H1 (cell line): ENCODE data around the gene SYK. TPM values are rescaled to one million over a fixed set of nuclear protein-coding genes. Genes with fewer than 3 reads are reported as not detected.

ENCODE experiments used
- CTCF ChIA-PET: fragments of 300-600 bp; sonication (Branson Sonifier 250); formaldehyde crosslinking; loops from one replicate; lab custom pipeline; 2021; ENCODE audit not compliant: partially characterized antibody; lab: Charles Lee
- POLR2A ChIA-PET: fragments of 300-600 bp; sonication (Branson Sonifier 250); formaldehyde crosslinking; loops from one replicate; lab custom pipeline; 2021; ENCODE audit warnings: inconsistent platforms; ENCODE audit not compliant: partially characterized antibody; lab: Charles Lee
- DNase-seq, 2 experiments: peaks; one replicate each; pipeline versions ENCODE4 v3.0.0 to v3.0.0-alpha.2; 2010 to 2022; ENCODE audit warnings: low spot score in 2 of 2, low read depth in 1 of 2, mixed read lengths in 1 of 2
- FAIRE-seq: peaks from 2 replicates; lab custom pipeline; 2011; peaks lifted over from hg19 to GRCh38; lab: Jason Lieb, UNC
- H2AFZ ChIP-seq: 2 replicates; pipeline ENCODE4 v1.8.1; 2012; ENCODE audit warnings: low read length, inconsistent platforms
- H2AK5ac ChIP-seq: 2 replicates; pipeline ENCODE4 v1.6.1; 2013; ENCODE audit warnings: low read depth, low read length
- H2BK120ac ChIP-seq: replicated peaks from 2 replicates; pipeline ENCODE3; 2013; ENCODE audit warnings: low read depth, low read length, inconsistent platforms
- H2BK12ac ChIP-seq: 2 replicates; pipeline ENCODE4 v1.6.1; 2013; ENCODE audit warnings: low read depth, low read length
- H2BK15ac ChIP-seq: 2 replicates; pipeline ENCODE4 v1.6.1; 2013; ENCODE audit warnings: low read length
- H2BK20ac ChIP-seq: 2 replicates; pipeline ENCODE4 v1.6.1; 2013; ENCODE audit warnings: low read length
- H2BK5ac ChIP-seq: 2 replicates; pipeline ENCODE4 v1.6.1; 2013; ENCODE audit warnings: low read depth, low read length
- H3K14ac ChIP-seq: 2 replicates; pipeline ENCODE4 v1.6.1; 2013; ENCODE audit warnings: inconsistent platforms; ENCODE audit not compliant: insufficient read length
- H3K18ac ChIP-seq: 2 replicates; pipeline ENCODE4 v1.6.1; 2013; ENCODE audit warnings: low read length; ENCODE audit errors: extremely low read depth
- H3K23ac ChIP-seq: 2 replicates; pipeline ENCODE4 v1.6.1; 2013; ENCODE audit warnings: inconsistent platforms; ENCODE audit not compliant: insufficient read length
- H3K23me2 ChIP-seq: 2 replicates; pipeline ENCODE4 v1.6.1; 2013; ENCODE audit warnings: low read depth, low read length
- H3K27ac ChIP-seq: 2 replicates; pipeline ENCODE4 v1.6.1; 2011; ENCODE audit warnings: low read depth, low read length, inconsistent platforms
- H3K27me3 ChIP-seq, 4 experiments: replicated peaks in 1 of 4; 1 replicate in 1 of 4; 2 replicates in 3 of 4; pipeline versions ENCODE4 v1.6.1 to v1.8.1; 2011 to 2013; ENCODE audit warnings: low read length in 3 of 4, mild to moderate bottlenecking in 3 of 4, inconsistent platforms in 2 of 4, mixed read lengths in 2 of 4, moderate library complexity in 1 of 4; ENCODE audit not compliant: control insufficient read depth in 3 of 4, insufficient read depth in 3 of 4; ENCODE audit errors: extremely low read depth in 1 of 4
- H3K36me3 ChIP-seq, 4 experiments: 2 replicates each; pipeline versions ENCODE4 v1.6.1 to v1.8.1; 2011 to 2013; ENCODE audit warnings: mild to moderate bottlenecking in 4 of 4, low read length in 3 of 4, moderate library complexity in 2 of 4, control low read depth in 1 of 4, inconsistent platforms in 1 of 4; ENCODE audit not compliant: insufficient read depth in 4 of 4, control insufficient read depth in 2 of 4
- H3K4ac ChIP-seq: replicated peaks from 2 replicates; pipeline ENCODE3; 2013; ENCODE audit warnings: low read length, low read depth, mixed read lengths, inconsistent platforms; ENCODE audit not compliant: insufficient read length
- H3K4me1 ChIP-seq, 4 experiments: replicated peaks in 1 of 4; 1 replicate in 1 of 4; 2 replicates in 3 of 4; pipeline versions ENCODE4 v1.6.1 to v1.8.1; 2011 to 2013; ENCODE audit warnings: low read length in 3 of 4, inconsistent platforms in 2 of 4, mixed read lengths in 1 of 4; ENCODE audit not compliant: insufficient read depth in 4 of 4, control insufficient read depth in 3 of 4
- H3K4me2 ChIP-seq, 2 experiments: 2 replicates each; pipeline versions ENCODE4 v1.6.1 to v1.8.1; 2011 to 2013; ENCODE audit warnings: low read depth in 2 of 2, low read length in 2 of 2, control low read depth in 1 of 2, inconsistent platforms in 1 of 2, mild to moderate bottlenecking in 1 of 2; ENCODE audit not compliant: insufficient read depth in 1 of 2
- H3K4me3 ChIP-seq, 4 experiments: fragments of 200-600, 300-600 bp in 1 of 4; sonication (generic), shearing (Covaris generic), sonication (Bioruptor Twin) in 1 of 4; 2 replicates each; pipeline versions ENCODE4 v1.5.1 to v1.8.1; 2011 to 2016; ENCODE audit warnings: low read length in 4 of 4, low read depth in 3 of 4, control low read depth in 2 of 4, inconsistent platforms in 2 of 4, mild to moderate bottlenecking in 2 of 4, mixed read lengths in 1 of 4, moderate library complexity in 1 of 4; ENCODE audit not compliant: insufficient read depth in 2 of 4; ENCODE audit errors: extremely low read depth in 1 of 4
- H3K56ac ChIP-seq: replicated peaks from 2 replicates; pipeline ENCODE3; 2013; ENCODE audit warnings: low read depth, mild to moderate bottlenecking, mixed read lengths, low read length, inconsistent platforms; ENCODE audit not compliant: insufficient read length
- H3K79me1 ChIP-seq: 2 replicates; pipeline ENCODE4 v1.6.1; 2013; ENCODE audit warnings: low read depth, low read length, control low read depth
- H3K79me2 ChIP-seq, 2 experiments: 2 replicates each; pipeline versions ENCODE4 v1.6.1 to v1.8.1; 2012 to 2013; ENCODE audit warnings: low read length in 2 of 2, mild to moderate bottlenecking in 2 of 2, inconsistent platforms in 1 of 2; ENCODE audit not compliant: insufficient read depth in 2 of 2, control insufficient read depth in 1 of 2
- H3K9ac ChIP-seq, 4 experiments: replicated peaks in 1 of 4; 1 replicate in 1 of 4; 2 replicates in 3 of 4; pipeline versions ENCODE4 v1.6.1 to v1.8.1; 2011 to 2013; ENCODE audit warnings: low read depth in 3 of 4, low read length in 3 of 4, control low read depth in 2 of 4, mild to moderate bottlenecking in 2 of 4, moderate library complexity in 2 of 4, inconsistent platforms in 1 of 4; ENCODE audit errors: extremely low read depth in 1 of 4
- H3K9me3 ChIP-seq, 2 experiments: 2 replicates each; pipeline versions ENCODE4 v1.6.1 to v1.8.1; 2012 to 2013; ENCODE audit warnings: mild to moderate bottlenecking in 2 of 2, moderate library complexity in 2 of 2, control low read depth in 1 of 2, inconsistent platforms in 1 of 2, low read depth in 1 of 2, low read length in 1 of 2, mixed read lengths in 1 of 2; ENCODE audit not compliant: insufficient read depth in 2 of 2
- H4K20me1 ChIP-seq, 2 experiments: replicated peaks in 1 of 2; 2 replicates each; pipeline versions ENCODE3 to v1.8.1; 2011 to 2013; ENCODE audit warnings: inconsistent platforms in 2 of 2, low read length in 2 of 2, mild to moderate bottlenecking in 1 of 2; ENCODE audit not compliant: insufficient read depth in 2 of 2, control insufficient read depth in 1 of 2
- H4K5ac ChIP-seq: 2 replicates; pipeline ENCODE4 v1.6.1; 2013; ENCODE audit warnings: low read length, low read depth, mixed read lengths, inconsistent platforms; ENCODE audit not compliant: insufficient read length
- H4K8ac ChIP-seq: 2 replicates; pipeline ENCODE4 v1.8.0; 2013; ENCODE audit warnings: mild to moderate bottlenecking, moderate library complexity, low read length, inconsistent platforms; ENCODE audit not compliant: insufficient read depth; ENCODE audit errors: extremely low read depth
- H4K91ac ChIP-seq: replicated peaks from 2 replicates; pipeline ENCODE3; 2013; ENCODE audit warnings: low read length, mixed read lengths, inconsistent platforms; ENCODE audit not compliant: insufficient read length
- BACH1 ChIP-seq: IDR thresholded peaks from 2 replicates; pipeline ENCODE4 v1.6.1; 2012; ENCODE audit warnings: low read length, improper control_type of control experiment
- BCL11A ChIP-seq, 2 experiments: IDR thresholded peaks; one replicate each; pipeline ENCODE4 v1.6.1; 2011; ENCODE audit warnings: low read depth in 2 of 2, low read length in 2 of 2, mild to moderate bottlenecking in 2 of 2
- CTBP2 ChIP-seq: IDR thresholded peaks from 2 replicates; pipeline ENCODE4 v1.7.0; 2011; ENCODE audit warnings: borderline replicate concordance, mild to moderate bottlenecking, moderate library complexity, mixed read lengths, low read length; ENCODE audit not compliant: insufficient read depth, insufficient read length
- NANOG ChIP-seq: IDR thresholded peaks from 2 replicates; pipeline ENCODE4 v1.6.1; 2011; ENCODE audit warnings: low read length, low read depth, mild to moderate bottlenecking, inconsistent platforms; ENCODE audit not compliant: insufficient read depth, poor library complexity, severe bottlenecking
- RAD21 ChIP-seq, 2 experiments: IDR thresholded peaks in 1 of 2; conservative IDR thresholded peaks in 1 of 2; 2 replicates each; pipeline ENCODE4 v1.6.1; 2011; ENCODE audit warnings: low read depth in 2 of 2, low read length in 2 of 2, improper control_type of control experiment in 1 of 2, inconsistent platforms in 1 of 2, mild to moderate bottlenecking in 1 of 2, moderate library complexity in 1 of 2
- SP2 ChIP-seq: IDR thresholded peaks from 2 replicates; pipeline ENCODE4 v1.6.1; 2012; ENCODE audit warnings: mild to moderate bottlenecking, low read length, inconsistent platforms
- TAF1 ChIP-seq: IDR thresholded peaks from 2 replicates; pipeline ENCODE4 v1.6.1; 2011; ENCODE audit warnings: mild to moderate bottlenecking, low read depth, low read length
- TBP ChIP-seq: IDR thresholded peaks from 2 replicates; pipeline ENCODE4 v1.6.1; 2011; ENCODE audit warnings: low read depth, low read length, improper control_type of control experiment
- YY1 ChIP-seq: IDR thresholded peaks from 2 replicates; pipeline ENCODE4 v1.6.1; 2011; ENCODE audit warnings: low read depth, mild to moderate bottlenecking, low read length
- WGBS, 2 experiments: shearing (Covaris generic) in 1 of 2; methylation state at CpG; one replicate each; pipeline versions ENCODE4 v1.1.6 to v1.1.7; 2013 to 2015; ENCODE audit warnings: low lambda C conversion rate in 2 of 2, mixed read lengths in 2 of 2, inconsistent platforms in 1 of 2, low coverage in 1 of 2, missing lambda C conversion rate in 1 of 2; ENCODE audit not compliant: insufficient replicate concordance in 2 of 2, insufficient coverage in 1 of 2, insufficient read length in 1 of 2; ENCODE audit errors: extremely low coverage in 1 of 2, missing lambda C conversion rate in 1 of 2; 5-methylcytosine and 5-hydroxymethylcytosine counted together
- polyA plus RNA-seq, 7 experiments: library from polyadenylated mRNA; depleted of rRNA in 3 of 7; stranded (reverse) in 5 of 7; unstranded in 2 of 7; fragments of >200 nt in 5 of 7; fragments of 200-250 nt in 2 of 7; gene quantifications; 1 replicate in 5 of 7; 2 replicates in 1 of 7; 4 replicates in 1 of 7; pipeline versions ENCODE4 v1.2.1 to v1.2.3, GENCODE V29; 2011 to 2013; ENCODE audit warnings: missing spikeins in 2 of 7, mixed read lengths in 2 of 7
- total RNA-seq: library from RNA; stranded (reverse); fragmentation: NEBNext Ultra II Directional; extraction: Animal tissue kit (Norgen Biotek cat#: 25700); gene quantifications from 2 replicates; pipeline ENCODE4 v1.2.1, GENCODE V29; 2021
- TF ChIP-seq, protein P1 (sequence below): IDR thresholded peaks from 2 replicates; pipeline ENCODE4 v1.6.1; 2012; ENCODE audit warnings: low read length, inconsistent platforms
- TF ChIP-seq, protein P2 (sequence below): IDR thresholded peaks from 2 replicates; pipeline ENCODE4 v1.6.1; 2011; ENCODE audit warnings: low read depth, mild to moderate bottlenecking, low read length; ENCODE audit not compliant: insufficient read depth

SYK gene
- total and polyA plus RNA-seq, 2 of the 8 experiments (the other 6 are each of a cell fraction or from before 2014, with no cell fraction given): 1.5 to 4.4 TPM

DNA sequence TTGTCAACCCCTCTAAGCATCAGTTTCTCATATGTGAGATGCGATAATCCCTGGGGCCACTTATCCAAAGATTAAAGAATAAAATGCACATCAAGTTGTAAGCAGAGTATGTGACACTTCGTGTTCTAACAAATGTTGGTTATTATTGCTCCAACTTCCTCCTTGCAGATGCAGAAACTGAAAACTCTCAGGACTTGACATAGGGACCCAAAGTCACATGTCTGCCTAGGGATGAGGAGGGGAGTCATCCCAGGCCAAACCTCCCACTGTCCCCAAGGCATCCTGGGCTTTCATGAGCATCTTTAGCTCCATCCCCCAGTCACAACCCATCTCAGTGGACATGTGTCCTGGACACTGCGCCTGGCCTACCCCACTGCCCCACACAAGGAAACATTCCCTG lies 27.5 kb upstream of the SYK start:
- ChIA-PET CTCF (interaction anchor here (0.8 to 1.7 kb wide), 8 partner anchors 9 to 127 kb away, joined by 3 to 7 read pairs (median 3); no protein-coding TSS in a partner anchor), POLR2A (no interaction called here)
- TF ChIP-seq YY1 (no peak), SP2 (no peak), NANOG (no peak), TBP (no peak), CTBP2 (no peak), TAF1 (no peak), BCL11A (IDR thresholded peaks at IDR 0.05; ENCODE audit: low read depth in 2 of 2, low read length in 2 of 2) (no peak), RAD21 (IDR thresholded peaks at IDR 0.05 in 1 of 2, conservative IDR thresholded peaks at IDR 0.05 in 1 of 2; ENCODE audit: low read depth in 2 of 2, low read length in 2 of 2) (no peak), BACH1 (no peak)
- TF ChIP-seq, protein P1, sequence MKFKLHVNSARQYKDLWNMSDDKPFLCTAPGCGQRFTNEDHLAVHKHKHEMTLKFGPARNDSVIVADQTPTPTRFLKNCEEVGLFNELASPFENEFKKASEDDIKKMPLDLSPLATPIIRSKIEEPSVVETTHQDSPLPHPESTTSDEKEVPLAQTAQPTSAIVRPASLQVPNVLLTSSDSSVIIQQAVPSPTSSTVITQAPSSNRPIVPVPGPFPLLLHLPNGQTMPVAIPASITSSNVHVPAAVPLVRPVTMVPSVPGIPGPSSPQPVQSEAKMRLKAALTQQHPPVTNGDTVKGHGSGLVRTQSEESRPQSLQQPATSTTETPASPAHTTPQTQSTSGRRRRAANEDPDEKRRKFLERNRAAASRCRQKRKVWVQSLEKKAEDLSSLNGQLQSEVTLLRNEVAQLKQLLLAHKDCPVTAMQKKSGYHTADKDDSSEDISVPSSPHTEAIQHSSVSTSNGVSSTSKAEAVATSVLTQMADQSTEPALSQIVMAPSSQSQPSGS: no peak
- TF ChIP-seq, protein P2, sequence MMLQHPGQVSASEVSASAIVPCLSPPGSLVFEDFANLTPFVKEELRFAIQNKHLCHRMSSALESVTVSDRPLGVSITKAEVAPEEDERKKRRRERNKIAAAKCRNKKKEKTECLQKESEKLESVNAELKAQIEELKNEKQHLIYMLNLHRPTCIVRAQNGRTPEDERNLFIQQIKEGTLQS: no peak

More for the DNA sequence above, 27.5 kb upstream of the SYK start:
- Histone ChIP-seq H3K27ac (no peak overlapping the region), H3K56ac (no peak overlapping the region), H2AK5ac (peak overlapping the region; percentile 87), H2BK15ac (no peak overlapping the region), H4K5ac (no peak overlapping the region), H2BK120ac (no peak overlapping the region), H3K14ac (no peak overlapping the region), H3K9me3 (peaks cover 12 to 19% of the 10 kb centered on the region in 2 experiments), H3K23ac (no peak overlapping the region), H3K27me3 (no peaks in the 10 kb centered on the region), H3K23me2 (no peaks in the 10 kb centered on the region), H3K4me2 (no peak overlapping the region), H3K79me2 (no peaks in the 10 kb centered on the region), H4K91ac (no peak overlapping the region), H3K79me1 (no peaks in the 10 kb centered on the region), H3K36me3 (no peaks in the 10 kb centered on the region), H3K9ac (no peak overlapping the region), H4K8ac (no peak overlapping the region), H4K20me1 (no peaks in the 10 kb centered on the region), H2BK12ac (peak overlapping the region; percentile 35; the same call in 1 of the 2 replicates), H2BK20ac (no peak overlapping the region), H2BK5ac (no peak overlapping the region), H3K18ac (no peak overlapping the region), H3K4me3 (no peak overlapping the region), H3K4me1 (peaks cover 0 to 4% (median 2%) of the 10 kb centered on the region in 4 experiments; a peak in 3 of 7 replicates), H2AFZ (no peak overlapping the region), H3K4ac (no peak overlapping the region)
- FAIRE-seq (no peak), DNase-seq (no peak)
- WGBS, 2 experiments: 88% methylated on average over 3 of the region's 3 CpGs; no CpG with 5 or more reads in 1 of the 2 experiments
